GM04504 (cell line): ENCODE data around the gene KCNH1.
"Not testable (repeated sequence)": the region's sequence is repeated elsewhere in the genome, so short reads cannot be mapped to it uniquely, and the experiment has no call there.

ENCODE experiments used
- DNase-seq: peaks from one replicate; pipeline ENCODE4 v3.0.0-alpha.2; 2012; ENCODE audit warnings: low read depth

KCNH1 gene

DNA sequence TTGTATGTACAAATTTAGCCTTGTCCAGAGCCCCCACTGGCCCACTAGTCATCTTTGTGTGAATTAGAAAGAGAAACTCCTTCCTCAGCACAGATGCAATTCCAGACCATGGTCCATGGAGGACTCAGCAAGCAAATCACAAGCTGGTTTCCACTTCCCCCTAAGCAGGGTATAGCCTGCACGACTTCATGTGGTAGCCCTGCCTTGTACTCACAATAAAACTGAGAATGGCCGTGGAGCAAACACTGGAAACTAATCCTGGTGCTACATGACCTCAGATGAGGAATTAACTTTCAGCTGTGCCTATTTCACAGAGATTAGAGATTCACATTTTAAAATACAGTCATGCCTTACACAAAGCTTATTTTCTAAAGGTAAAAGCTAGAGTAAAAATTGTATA, 32.5 kb downstream of the KCNH1 start:
- no peak for DNase-seq

GRCh38 chr1:211099393-211099792, 34.6 kb downstream of the KCNH1 start:
- no peak for DNase-seq

GRCh38 chr1:211095381-211095780, 38.6 kb downstream of the KCNH1 start:
- no peak for DNase-seq

GRCh38 chr1:211092955-211093354, 41.0 kb downstream of the KCNH1 start:
- no peak for DNase-seq

- DNase-seq: no peak
Measured at GRCh38 chr1:211091867-211092266, 42.1 kb downstream of the KCNH1 start.

DNA sequence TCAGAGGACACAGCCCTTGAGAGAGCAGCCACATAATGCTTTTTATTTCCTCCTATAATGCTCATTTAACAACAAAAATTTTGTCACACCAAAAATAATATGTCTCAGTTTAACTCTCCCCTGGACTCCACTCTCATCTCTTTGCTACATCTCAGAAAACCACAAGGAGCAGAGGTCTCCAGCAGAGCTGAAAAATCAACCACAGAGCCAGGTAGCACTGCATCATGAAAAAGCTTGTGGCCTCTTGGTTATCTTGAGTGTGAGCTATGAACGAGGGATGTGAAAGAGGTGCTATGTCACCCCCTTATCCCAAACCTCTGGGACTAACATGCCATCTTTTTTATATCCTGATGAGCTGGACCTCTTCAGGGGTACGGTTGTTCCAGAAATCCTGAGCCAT, 44.4 kb downstream of the KCNH1 start:
- no peak for DNase-seq

DNA sequence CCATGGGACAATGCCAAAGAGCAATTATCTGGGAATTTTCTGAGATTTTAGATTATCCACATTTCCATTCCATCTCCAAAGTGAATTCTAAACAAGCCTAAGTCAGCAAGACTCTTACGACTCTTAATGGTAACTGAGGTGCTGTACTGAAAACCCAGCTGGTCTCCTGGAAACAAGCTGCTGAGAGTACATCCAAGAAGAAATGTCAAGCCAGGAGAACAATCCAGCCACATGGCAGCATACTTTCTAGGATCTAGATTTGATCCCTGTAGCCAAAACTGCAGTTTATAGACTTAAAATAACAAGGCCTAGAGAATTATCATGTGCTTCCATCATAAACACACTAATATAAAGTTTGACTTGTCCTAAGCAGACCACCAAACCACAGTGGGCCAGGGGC, 45.8 kb downstream of the KCNH1 start:
- DNase-seq: no peak

- no peak for DNase-seq
Measured at GRCh38 chr1:211082824-211083223, 51.1 kb downstream of the KCNH1 start.

GRCh38 chr1:211081447-211081846, 52.5 kb downstream of the KCNH1 start:
- not testable (repeated sequence) for DNase-seq

DNA sequence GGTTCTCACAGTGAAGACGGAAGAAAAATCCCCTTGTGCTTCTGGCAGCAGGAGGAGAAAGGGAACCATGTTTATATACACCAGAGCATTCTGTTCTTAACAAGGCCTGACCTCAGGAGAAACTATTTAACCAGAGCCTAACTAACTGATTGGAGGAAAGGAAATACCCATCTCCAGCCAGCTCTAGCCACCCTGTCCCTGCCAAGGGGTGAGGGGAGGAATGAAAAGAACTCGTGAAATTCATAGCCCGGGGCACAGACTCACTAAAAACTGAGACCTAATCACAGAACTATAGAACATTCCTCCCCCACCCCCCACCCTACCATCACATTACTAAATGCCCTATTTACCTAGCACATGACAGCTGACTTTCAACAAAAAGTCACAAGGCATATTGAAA, 65.0 kb downstream of the KCNH1 start:
- no peak for DNase-seq

DNA sequence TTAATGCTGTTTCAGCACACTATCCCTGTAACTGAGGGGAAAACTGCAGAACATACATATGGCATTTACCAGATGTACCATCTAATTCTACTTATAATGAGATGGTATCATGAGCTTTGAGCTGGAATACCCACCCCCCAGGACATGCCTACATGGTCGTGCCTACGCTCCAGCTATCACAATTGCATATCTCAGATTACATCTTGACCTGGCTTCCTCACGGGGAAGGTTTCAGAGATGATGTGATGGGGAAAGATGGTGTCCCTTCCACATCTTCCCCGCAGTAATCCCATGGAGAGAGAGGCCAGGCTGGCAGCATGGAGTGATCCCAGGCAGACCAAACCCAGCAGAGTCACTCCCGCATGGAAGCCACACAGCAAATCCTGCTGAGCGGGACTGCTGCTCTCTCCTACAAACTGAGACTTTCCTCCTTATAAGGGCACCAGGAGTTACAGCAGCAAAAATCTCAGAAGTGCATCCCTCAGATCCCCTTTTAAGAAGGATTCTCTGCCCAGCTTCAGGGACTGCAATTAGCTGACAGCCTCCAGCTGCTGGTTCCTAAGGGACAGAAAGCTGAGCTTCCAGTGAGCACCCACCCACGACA, 67.1 kb downstream of the KCNH1 start:
- no peak for DNase-seq

DNA sequence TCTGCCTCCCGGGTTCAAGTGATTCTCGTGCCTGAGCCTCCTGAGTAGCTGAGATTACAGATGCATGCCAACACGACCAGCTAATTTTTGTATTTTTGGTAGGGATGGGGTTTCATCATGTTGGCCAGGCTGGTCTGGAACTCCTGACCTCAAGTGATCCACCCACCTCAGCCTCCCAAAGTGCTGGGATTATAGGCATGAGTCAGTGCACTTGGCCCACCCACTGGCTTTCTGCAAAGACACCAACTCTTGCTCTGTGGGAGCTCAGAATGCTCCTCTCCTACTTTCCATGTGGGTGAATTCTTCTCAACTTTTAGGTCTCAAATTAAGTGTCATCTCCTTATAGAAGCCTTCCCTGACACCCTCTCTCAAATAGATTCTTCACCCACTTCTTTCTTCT, 92.1 kb downstream of the KCNH1 start:
- not testable (repeated sequence) for DNase-seq

GRCh38 chr1:211037095-211037494, 96.9 kb downstream of the KCNH1 start:
- DNase-seq: peak; percentile 92

- no peak for DNase-seq
Measured at GRCh38 chr1:211036381-211037060, 97.4 kb downstream of the KCNH1 start.

- DNase-seq: no peak
Measured at GRCh38 chr1:211035821-211036380, 98.0 kb downstream of the KCNH1 start.

- peak; percentile 29 for DNase-seq
Measured at GRCh38 chr1:211033921-211034525, 99.9 kb downstream of the KCNH1 start.

GRCh38 chr1:211024901-211025300, 109.0 kb downstream of the KCNH1 start:
- no peak for DNase-seq

DNA sequence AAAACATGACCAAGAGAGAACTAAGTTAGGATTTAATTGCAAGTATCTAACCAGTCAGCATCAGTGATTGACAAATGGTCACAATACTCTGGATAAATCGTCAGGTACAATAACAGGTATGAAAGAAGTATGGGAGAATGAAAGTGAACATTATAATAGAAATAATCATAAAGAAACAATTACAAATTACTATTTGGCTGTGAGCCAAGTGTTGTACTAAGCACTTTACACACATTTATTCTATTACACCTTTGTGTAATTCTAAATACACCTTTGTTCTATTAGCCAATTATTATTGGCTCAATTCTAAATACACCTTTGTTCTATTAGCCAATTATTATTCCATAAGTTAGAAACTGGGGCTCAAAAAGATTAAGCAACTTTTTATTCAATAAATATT, 114.7 kb downstream of the KCNH1 start:
- DNase-seq: no peak

- no peak for DNase-seq
Measured at GRCh38 chr1:211018690-211019089, 115.3 kb downstream of the KCNH1 start.

DNA sequence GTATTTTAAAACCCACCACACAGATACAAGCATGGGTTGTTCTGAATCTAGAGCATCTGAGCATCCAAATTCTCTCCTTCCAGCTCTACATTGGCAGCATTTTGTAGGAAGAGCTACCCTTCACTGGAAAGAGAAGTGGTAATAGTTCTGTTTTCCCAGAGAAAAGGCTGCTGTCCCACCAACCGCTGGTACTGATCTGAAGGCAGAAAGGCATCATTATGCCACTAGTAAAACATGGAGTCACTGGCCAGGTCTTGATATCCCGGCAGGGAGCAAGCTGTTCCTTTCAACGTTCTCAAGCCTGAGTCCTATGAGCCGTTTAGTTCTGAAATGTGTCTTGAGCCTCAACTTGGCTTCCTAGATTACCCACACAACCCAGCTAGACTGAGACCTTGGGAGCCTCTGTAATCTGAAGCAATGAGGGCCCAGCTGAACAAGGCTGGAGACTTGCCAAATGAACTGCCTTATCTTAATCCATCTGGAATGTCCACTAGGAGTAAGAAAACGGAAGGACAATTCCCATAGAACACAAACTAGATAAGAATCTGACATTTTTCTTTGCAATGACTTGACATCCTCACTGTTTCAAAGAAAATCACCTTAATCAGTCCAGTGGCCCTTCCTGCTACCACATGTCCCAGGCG, 116.8 kb downstream of the KCNH1 start:
- DNase-seq: no peak

DNA sequence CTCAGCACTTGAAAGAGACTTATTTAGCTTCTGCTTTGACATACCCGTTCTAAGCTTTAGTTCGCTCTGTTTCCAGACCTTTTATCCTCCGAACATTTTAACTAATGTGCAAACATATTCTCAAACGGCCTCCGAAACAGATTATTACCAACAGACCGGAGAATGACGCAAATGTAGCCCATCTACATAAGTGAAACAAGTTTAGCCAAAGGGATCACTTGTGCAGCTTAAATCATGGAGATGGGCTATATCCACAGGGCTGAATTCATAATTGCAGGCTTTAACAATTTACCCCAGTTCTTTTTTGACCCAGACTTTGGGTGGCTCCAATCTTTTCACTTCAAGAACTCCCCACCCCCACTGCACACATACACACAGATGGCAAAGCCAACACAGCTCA, 119.7 kb downstream of the KCNH1 start:
- DNase-seq: no peak

- no peak for DNase-seq
Measured at GRCh38 chr1:211013346-211014240, 120.4 kb downstream of the KCNH1 start.
